HS-27A (cell line): Measurements from ENCODE around the gene VPS33B.
"Not testable (repeated sequence)": the region's sequence is repeated elsewhere in the genome, so short reads cannot be mapped to it uniquely, and the experiment has no call there.

Experiments used
- DNase-seq: peaks from one replicate; pipeline ENCODE4 v3.0.0-alpha.2; 2012; ENCODE audit warnings: low read depth, missing footprints

VPS33B gene

DNA sequence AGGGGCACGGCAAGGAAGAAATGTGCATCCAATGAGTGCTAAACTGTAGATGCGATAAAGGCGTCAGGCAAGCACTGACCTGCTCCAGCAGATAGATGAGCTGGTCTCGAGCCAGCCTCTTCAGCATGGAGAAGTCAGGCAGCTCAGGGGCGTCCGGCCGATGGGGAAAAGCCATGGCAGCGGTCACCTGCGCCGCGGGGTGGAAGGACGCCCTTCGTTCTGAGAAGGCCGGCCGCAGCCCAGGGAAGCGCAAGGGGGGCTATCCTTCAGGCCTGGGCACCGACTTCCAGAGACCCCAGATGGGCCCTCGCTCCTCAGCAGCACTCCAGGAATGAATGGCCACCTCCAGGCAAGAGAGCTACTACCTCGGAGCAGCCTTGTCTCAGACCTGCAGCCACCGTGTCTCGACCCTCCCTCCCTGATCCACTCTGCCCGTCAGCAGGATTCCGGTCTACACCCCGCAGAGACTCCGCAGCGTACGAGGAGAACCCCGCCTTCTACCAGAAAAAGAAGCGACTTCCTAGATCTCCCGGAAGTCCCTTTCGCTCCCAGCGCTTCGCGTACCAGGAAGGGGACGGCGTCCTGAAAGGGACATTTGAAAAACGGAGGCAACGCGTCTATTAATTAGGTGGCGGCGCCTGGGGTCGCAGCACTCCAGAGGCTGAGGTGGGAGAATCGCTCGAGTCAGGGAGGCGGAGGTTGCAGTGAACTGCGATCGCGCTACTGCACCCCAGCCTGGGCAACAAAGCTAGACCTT is at the start of gene VPS33B:
Gene VPS33B (minus strand): TSS at position 520 of the 757 bp plus-strand sequence. CDS start 345 bp downstream, at position 175.
- DNase-seq, result peak; percentile 78

GRCh38 chr15:91072161-91072560 is 49.8 kb upstream of the VPS33B start:
- DNase-seq, result no peak

GRCh38 chr15:91070872-91071271 is 48.5 kb upstream of the VPS33B start:
- no peak for DNase-seq

GRCh38 chr15:91068966-91069365 is 46.6 kb upstream of the VPS33B start:
- DNase-seq, result no peak

DNA sequence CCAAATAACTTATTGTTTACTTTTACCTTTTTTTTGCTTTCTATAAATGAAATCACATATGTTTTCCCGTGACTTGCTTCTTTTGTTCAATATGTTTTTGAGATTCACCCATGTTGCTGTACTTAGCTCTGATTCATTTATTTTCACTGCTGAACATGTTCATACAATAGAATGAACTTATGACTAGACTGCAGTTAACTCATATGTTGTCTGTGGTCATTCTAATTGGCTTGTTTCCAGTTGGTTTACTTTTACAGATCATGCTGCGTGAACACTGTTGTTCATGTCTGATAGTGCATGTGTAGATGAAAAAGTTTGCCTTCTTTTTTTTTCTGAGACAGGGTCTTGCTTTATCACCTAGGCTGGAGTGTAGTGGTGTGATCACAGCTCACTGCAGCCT is 46.0 kb upstream of the VPS33B start:
- DNase-seq, result no peak

GRCh38 chr15:91067036-91067435 is 44.6 kb upstream of the VPS33B start:
- DNase-seq, result no peak

DNA sequence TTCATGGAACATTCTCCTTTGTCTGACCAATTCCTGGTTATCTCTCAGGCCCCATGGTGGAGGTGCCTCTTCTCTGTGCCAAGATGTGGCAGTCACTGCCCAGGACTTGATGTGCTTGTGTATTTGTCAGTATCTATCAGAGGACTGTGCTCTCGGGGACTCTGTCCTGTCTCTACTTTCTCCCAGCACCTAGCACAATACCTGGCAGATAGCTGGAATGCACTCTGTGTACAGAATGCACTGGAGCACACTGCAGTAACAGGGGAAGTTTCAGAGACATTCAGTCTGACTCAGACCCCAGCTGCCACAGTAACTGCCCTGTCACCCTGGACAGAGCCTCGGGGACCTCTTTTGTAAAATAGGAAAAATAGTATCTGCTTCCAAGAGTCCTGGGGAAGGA is 43.1 kb upstream of the VPS33B start:
- DNase-seq, result no peak

DNA sequence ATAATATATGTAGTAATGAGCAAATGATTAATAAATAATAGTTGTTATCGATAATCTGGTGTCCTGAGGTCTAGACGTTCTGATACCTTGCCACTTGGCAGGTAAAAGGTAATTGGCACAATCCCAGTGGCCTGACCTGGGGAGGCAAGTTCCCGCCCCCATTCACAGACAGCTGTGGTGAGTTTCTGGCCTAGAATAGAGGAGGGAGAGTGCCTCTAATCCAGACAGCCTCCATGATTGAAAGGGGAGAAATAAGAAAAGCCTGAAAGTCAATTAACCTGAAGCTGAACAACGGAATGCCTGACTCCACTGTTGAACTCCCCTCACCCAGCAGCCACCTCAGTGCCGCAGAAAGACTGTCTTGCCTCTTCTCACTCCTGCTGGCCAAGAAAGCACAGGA is 39.6 kb upstream of the VPS33B start:
- no peak for DNase-seq

DNA sequence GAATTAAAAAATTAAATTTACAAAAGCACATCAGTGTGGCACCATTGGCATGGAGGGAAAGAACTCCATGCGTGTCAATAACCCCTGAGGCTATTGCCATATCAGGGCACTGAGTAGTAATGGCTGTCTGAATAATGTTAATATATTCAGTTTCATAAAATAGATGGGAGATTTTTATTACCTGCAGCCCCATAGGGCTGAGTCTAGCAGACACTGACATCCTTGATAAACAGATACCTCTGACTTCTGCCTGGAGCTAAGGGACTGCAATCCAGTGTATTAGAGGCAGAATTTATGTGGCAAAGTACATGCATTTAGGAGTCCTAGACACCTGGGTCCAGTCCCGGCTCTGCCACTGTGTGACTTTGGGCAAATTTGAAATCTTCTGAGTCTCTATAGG is 38.8 kb upstream of the VPS33B start:
- DNase-seq, result no peak

DNA sequence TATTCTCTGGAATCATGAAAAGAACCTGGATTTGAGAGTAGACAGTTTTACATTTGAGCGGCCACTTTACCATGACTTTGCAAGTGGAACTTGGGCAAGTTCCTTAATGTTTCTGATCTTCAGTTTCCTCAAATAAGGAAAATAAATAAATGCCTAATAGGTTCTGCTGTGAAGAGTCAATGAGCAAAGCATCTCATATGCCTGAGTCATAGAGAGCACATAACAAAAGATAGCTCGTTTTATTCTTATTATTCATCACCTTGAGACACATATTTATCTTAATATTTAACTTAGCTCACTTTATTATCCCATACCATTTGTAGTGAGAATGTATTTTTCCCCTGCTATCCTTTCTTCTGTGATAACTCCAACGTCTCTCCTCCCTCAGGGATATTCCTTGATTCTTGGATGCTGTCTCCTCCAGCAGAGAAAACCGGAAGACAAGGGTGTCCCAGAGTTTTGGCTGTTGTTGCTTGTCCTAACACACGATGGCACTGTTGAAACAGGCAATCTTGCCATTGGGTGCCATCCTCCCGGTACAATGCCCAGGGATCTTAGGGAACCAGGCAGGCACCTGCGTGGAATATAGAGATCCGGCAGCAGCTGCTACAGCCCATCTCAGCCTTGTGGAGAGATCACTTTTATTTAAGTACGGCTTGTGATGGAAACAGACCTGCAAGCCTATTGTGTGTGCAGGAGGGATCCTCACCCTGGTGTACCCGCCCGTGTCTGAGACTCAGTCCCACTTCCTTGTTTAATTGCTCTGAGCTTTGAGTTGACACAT is 33.3 kb upstream of the VPS33B start:
- DNase-seq, result peak; percentile 42

DNA sequence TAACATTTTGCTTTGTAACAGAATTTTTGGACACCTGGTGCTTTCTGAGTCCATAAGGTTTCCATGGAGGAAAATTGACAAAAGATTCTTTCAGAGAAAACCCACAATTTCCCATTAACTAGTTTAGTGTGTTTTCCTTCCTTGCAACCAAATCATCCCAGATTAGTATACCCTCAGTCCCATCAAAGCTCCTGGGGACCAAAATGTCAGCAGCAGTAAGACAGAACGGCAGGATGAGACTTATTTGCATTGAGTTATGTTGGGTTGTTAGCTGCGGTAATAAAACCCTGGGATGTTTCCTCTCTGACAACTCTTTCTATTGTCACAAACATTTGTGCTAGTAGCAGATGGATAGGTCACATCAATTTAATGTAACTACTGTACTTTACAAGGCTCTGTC is 32.4 kb upstream of the VPS33B start:
- no peak for DNase-seq

GRCh38 chr15:91051248-91051647 is 28.9 kb upstream of the VPS33B start:
- no peak for DNase-seq

DNA sequence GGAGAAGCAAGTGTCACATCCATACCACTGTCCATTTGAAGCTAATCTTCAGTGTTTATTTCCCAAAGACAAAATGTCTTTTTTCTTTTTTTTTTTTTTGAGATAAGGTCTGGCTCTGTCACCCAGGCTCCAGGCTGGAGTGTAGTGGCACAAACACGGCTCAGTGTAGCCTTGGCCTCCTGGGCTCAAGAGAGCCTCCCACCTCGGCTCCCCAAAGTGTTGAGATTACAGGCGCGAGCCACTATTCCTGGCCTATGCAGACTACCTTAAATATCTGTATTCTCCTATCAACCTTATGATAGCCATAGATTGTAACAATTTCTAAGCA is 27.7 kb upstream of the VPS33B start:
- DNase-seq, result no peak

DNA sequence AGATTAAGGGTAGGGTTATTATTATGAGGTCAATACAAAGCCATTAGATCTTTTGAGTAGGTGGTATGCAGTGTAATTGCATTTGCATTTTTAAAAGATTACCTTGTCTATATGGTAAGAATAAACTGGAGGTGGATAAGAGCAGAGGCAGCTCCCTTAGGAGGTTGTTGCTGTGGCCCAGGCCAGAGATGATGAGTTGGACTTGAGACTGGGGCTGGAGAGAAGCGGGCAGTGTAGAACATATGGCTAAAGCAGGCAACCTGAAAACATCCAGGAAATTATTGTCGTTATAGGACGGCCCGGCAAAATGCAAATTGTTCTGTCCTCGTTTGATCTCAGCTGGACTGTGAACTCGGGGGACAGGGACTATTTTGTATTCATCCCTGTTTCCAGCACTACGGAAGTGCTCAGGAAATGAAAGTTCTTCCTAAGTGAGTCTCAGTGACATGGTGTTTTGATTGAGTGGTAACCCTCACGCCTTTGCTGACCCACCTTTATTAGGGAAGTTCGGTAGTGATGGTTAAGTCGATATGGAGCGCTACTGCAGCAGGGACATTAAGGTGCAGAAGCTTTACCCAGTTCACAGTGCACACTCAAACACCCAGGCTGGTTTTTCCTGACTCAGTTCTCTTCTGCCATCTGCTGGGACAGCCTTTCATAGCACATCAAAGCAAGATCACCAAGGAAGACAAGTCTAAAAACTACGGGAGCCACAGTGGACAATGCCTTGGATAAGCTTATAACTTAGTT is 27.2 kb upstream of the VPS33B start:
- peak; percentile 39 for DNase-seq

DNA sequence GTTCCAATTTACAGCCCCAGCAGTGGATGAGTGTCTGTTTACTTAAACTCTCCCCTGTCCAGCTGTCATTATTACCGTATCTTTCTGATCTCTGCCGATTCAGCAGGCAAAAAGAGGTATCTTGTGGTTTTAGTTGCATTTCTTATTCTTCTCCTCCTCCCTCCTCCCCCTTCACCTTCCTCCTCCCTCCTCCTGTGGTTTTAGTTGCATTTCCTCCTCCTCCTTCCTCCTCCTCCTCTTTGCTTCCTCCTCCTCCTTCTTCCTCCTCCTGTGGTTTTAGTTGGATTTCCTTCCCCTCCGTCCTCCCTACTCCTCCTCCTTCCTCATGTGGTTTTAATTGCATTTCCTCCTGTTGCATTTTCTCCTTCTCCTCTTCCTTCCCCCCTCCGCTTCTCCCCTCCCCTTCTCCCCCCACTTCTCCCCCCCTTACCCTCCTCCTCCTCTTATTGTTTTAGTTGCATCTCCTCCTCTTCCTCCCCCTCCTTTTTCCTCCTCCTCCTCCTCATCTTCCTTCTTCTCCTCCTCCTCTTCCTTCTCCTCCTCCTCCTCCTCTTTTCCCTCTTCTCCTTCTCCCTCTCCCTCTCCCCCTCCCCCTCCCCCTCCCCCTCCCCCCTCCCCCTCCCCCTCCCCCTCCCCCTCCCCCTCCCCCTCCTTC is 25.3 kb upstream of the VPS33B start:
- DNase-seq, result no peak

DNA sequence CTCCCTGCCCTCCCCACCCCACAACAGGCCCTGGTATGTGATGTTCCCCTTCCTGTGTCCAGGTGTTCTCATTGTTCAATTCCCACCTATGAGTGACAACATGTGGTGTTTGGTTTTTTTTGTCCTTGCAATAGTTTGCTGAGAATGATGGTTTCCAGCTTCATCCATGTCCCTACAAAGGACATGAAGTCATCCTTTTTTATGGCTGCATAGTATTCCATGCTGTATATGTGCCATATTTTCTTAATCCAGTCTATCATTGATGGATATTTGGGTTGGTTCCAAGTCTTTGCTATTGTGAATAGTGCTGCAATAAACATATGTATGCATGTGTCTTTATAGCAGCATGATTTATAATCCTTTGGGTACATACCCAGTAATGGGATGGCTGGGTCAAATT is 23.7 kb upstream of the VPS33B start:
- not testable (repeated sequence) for DNase-seq

- DNase-seq, result no peak
Measured at GRCh38 chr15:91045065-91045464, 22.7 kb upstream of the VPS33B start.

GRCh38 chr15:91043202-91043874 is 20.9 kb upstream of the VPS33B start:
- DNase-seq, result no peak

DNA sequence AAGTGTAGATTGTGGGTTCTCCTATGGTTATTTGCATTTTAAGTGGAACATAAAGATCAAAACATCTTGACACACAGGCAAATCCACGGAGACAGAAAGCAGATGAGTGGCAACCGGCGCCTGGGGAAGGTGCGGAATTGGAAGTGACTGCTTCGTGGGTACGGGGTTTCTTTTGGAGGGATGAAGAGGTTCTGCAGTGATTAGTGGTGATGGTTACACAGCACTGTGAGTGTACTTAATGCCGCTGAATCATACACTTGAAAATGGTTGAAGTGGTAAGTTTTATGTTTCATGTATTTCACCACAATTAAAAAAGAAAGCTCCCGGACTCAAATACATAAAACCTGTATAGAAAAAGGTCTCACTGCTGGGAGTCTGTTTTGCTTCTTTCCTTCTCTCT is 18.5 kb upstream of the VPS33B start:
- no peak for DNase-seq

- no peak for DNase-seq
Measured at GRCh38 chr15:91039996-91040395, 17.6 kb upstream of the VPS33B start.

DNA sequence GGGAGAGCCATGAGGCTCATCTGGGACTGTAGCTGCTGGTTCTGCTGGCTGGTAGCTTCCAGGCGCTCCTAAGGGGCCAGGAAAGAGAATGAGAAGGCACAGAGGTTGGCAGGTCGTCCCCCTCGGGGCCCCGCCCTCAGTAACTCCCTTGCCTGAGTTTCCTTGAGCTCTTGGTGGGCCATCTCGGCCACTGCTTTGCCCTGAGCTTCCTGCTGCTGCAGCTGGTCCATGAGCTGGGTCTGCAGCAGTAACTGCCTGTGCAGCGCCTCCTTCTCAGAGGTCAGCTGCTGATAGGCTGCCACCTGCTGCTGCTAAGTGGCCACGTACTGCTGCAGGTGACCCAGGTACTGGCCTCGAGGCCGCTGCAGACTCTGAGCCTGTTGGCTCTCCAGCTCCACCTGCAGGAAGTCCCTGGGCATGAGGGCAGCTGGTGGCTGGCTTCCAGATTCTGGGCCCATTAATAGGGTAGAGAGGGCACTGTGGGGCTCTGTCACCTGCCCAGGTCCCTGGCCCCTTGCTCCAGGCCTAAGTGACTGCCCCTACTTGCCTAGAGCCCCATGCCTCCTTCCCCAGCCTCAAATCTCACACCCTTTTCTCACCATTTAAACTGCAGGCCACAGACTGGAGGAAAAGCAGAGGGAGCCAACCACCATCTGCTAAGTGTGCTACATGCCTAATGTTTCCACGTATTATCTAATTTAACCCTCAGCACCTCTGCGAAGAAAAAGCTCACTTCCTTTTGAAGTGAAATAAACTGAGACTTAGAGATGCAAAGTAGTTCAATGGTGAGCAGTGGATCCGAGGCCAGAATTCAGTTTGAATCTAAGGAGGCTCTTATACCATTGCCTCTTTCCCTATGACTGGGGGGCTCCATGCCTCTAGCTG is 10.8 kb upstream of the VPS33B start:
- DNase-seq, result no peak
